MCF 10A (cell line): ENCODE measurements around the gene DPEP3. TPM values are rescaled to one million over a fixed set of nuclear protein-coding genes. Genes with fewer than 3 reads are reported as not detected.

Experiments
- BruUV-seq: library from RNA; stranded (reverse); fragments of 400-500 nt; replicated peaks from 2 replicates; lab custom pipeline; 2021; lab: Mats Ljungman, UMichigan
- CTCF ChIA-PET: fragments of 300-600 bp; sonication (Branson Sonifier 250); formaldehyde crosslinking; extraction: SDS; loops from one replicate; lab custom pipeline; 2021; ENCODE audit warnings: antibody characterized with exemption, inconsistent platforms; lab: Yijun Ruan, JAX
- POLR2A ChIA-PET: fragments of 300-600, 350-650 bp; sonication (Branson Sonifier 250); formaldehyde crosslinking; extraction: SDS; loops from one replicate; lab custom pipeline; 2020; ENCODE audit warnings: antibody characterized with exemption, inconsistent platforms; lab: Yijun Ruan, JAX
- DNase-seq: peaks from one replicate; pipeline ENCODE4 v3.0.0-alpha.2; 2018; ENCODE audit not compliant: unreplicated experiment
- H3K27ac Mint-ChIP-seq: one replicate; pipeline ENCODE4 v1.8.0; 2022; ENCODE audit warnings: mild to moderate bottlenecking, low read depth, mixed read lengths; ENCODE audit not compliant: unreplicated experiment
- H3K27me3 Mint-ChIP-seq: one replicate; pipeline ENCODE4 v1.8.0; 2022; ENCODE audit warnings: mixed read lengths; ENCODE audit not compliant: insufficient read depth, unreplicated experiment
- H3K36me3 Mint-ChIP-seq: one replicate; pipeline ENCODE4 v1.8.0; 2022; ENCODE audit warnings: mild to moderate bottlenecking, moderate library complexity, mixed read lengths; ENCODE audit not compliant: insufficient read depth, unreplicated experiment
- H3K4me1 Mint-ChIP-seq: one replicate; pipeline ENCODE4 v1.8.0; 2022; ENCODE audit warnings: mixed read lengths; ENCODE audit not compliant: insufficient read depth, unreplicated experiment
- H3K4me3 Mint-ChIP-seq: one replicate; pipeline ENCODE4 v1.8.0; 2022; ENCODE audit warnings: mild to moderate bottlenecking, moderate library complexity, mixed read lengths; ENCODE audit not compliant: unreplicated experiment
- H3K9me3 Mint-ChIP-seq: one replicate; pipeline ENCODE4 v1.8.0; 2022; ENCODE audit warnings: mixed read lengths; ENCODE audit not compliant: unreplicated experiment
- intact Hi-C: fragments of 100-400 bp; cut with micrococcal nuclease; formaldehyde crosslinking; loops from 2 replicates; pipeline ENCODE4 v1.14.1; 2022
- total RNA-seq: library from RNA; stranded (reverse); gene quantifications from 2 replicates; pipeline ENCODE4 v1.2.3, GENCODE V29; 2022
- TF ChIP-seq, protein P1 (sequence below): fragments of 200-600 bp; IDR thresholded peaks from one replicate; pipeline ENCODE4 v1.8.0; 2022; ENCODE audit warnings: antibody characterized with exemption, mild to moderate bottlenecking; ENCODE audit not compliant: unreplicated experiment

The DPEP3 gene
- total RNA-seq, 1 experiment from 2014 or later = not detected

DNA sequence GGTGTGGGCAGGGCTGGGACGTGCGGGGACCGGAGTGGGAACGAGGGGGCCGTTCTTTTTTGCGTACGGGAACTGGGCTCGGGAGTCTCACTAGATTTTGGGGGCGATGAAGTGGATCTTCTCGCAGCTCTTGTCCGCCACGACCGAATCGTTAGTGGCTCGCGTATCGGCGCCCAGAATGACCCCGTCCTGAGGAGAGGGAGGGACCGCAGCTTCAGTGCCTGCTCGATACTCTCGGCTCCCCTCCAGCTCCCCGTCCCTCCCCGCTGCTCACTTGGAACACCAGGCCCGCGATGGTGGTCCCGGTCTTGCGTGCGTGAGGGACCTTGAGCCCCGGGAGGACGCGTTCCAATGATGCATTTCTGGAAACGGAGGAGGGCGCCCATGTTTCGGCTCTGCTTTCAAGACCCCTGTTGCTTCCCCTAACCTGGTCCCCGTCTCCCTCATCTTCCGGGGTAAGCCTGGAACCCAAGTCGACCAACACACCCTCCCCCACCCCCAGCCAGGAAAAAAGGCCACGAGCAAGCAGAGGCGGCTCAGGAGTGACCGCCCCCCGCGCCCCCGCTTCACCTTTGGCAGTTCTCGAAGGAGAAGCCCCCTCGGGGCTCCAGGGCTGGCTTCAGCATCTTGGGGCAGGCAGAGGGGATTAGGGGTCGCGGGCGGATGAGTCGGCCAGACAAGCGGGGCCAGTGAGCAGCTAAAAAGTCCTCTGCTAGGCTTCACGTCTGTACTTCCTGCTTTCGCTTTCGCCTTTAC lies 44.0 kb downstream of the DPEP3 start, which contains the start of gene PSMB10:
Gene PSMB10, minus strand, starts transcription at position 727 of the 756 bp plus-strand sequence. Its CDS starts 101 bp downstream, at position 626.
- peak within 1 kb of the TSS; percentile 98 for H3K27ac Mint-ChIP-seq
- H3K36me3 Mint-ChIP-seq = peaks cover 70% of the 10 kb centered on the region
- no peaks in the 10 kb centered on the region for H3K9me3 Mint-ChIP-seq
- TF ChIP-seq, protein P1, sequence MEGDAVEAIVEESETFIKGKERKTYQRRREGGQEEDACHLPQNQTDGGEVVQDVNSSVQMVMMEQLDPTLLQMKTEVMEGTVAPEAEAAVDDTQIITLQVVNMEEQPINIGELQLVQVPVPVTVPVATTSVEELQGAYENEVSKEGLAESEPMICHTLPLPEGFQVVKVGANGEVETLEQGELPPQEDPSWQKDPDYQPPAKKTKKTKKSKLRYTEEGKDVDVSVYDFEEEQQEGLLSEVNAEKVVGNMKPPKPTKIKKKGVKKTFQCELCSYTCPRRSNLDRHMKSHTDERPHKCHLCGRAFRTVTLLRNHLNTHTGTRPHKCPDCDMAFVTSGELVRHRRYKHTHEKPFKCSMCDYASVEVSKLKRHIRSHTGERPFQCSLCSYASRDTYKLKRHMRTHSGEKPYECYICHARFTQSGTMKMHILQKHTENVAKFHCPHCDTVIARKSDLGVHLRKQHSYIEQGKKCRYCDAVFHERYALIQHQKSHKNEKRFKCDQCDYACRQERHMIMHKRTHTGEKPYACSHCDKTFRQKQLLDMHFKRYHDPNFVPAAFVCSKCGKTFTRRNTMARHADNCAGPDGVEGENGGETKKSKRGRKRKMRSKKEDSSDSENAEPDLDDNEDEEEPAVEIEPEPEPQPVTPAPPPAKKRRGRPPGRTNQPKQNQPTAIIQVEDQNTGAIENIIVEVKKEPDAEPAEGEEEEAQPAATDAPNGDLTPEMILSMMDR = no peak
- peak; percentile 39 for DNase-seq
- intact Hi-C loops = loop anchor here (2.0 kb wide), 1 partner anchor 104 kb away; no protein-coding TSS in a partner anchor
- TSS peak; percentile 43 for BruUV-seq
- ChIA-PET POLR2A (interaction anchor here (0.5 to 4.3 kb wide), 53 partner anchors 8 to 455 kb away, joined by 3 to 45 read pairs (median 7); partner anchors contain the start of genes ACD, ATP6V0D1, CENPT and CTCF), CTCF (interaction anchor here (0.6 to 2.6 kb wide), 14 partner anchors 14 to 389 kb away, joined by 3 to 11 read pairs (median 4); partner anchors contain the start of gene NRN1L)
- no peaks in the 10 kb centered on the region for H3K27me3 Mint-ChIP-seq
- H3K4me3 Mint-ChIP-seq = peak within 1 kb of the TSS; percentile 100
- peaks cover 32% of the 10 kb centered on the region for H3K4me1 Mint-ChIP-seq

DNA sequence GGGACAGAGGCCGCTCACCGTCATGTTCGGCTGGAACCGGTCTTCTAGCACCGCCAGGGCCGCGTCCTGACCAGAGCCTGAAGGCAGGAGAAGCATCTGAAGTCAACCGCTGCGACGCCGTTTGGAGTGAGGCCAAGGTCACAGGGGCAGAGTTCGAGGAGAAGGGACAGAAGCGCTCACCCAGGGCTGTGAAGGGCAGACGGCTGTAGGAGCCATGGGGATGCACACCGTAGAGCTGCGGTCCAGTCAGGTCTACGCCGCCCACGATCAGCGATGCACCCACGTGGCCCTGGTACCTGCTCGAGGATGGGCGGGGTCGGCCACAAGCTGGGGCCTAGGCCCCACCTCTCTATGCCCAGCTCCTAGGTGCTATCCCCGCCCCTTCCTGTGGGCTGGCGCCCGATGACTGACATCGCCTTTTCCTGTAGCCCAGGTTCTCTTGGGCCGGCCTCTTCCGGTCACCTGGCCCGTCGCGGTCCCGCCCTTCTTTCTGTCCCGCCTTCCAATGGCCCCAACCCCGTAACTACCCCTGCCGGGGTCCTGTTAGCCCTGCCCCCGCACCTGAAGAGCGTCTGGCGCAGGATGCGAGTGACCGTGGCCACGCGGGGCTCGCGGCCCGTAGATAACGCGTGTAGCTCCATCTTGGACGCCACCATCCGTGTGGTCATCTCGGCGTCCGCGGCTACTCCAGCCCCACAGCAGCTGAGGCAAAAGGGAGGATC lies 44.7 kb downstream of the DPEP3 start:
- intact Hi-C loops = loop anchor here (2.0 kb wide), 1 partner anchor 105 kb away; no protein-coding TSS in a partner anchor
- no TSS peak for BruUV-seq
- H3K27me3 Mint-ChIP-seq = no peaks in the 10 kb centered on the region
- peaks cover 32% of the 10 kb centered on the region for H3K4me1 Mint-ChIP-seq
- POLR2A ChIA-PET = interaction anchor here (0.5 to 4.3 kb wide), 48 partner anchors 9 to 455 kb away, joined by 3 to 45 read pairs (median 6); partner anchors contain the start of genes ACD, ATP6V0D1, CENPT and CTCF
- peak overlapping the region; percentile 100 for H3K4me3 Mint-ChIP-seq
- TF ChIP-seq, protein P1 = no peak
- H3K27ac Mint-ChIP-seq = peak overlapping the region; percentile 98
- no peaks in the 10 kb centered on the region for H3K9me3 Mint-ChIP-seq
- CTCF ChIA-PET = interaction anchor here (0.6 to 2.6 kb wide), 15 partner anchors 13 to 388 kb away, joined by 3 to 11 read pairs (median 5); partner anchors contain the start of gene NRN1L
- peaks cover 70% of the 10 kb centered on the region for H3K36me3 Mint-ChIP-seq
- peak; percentile 98 for DNase-seq

DNA sequence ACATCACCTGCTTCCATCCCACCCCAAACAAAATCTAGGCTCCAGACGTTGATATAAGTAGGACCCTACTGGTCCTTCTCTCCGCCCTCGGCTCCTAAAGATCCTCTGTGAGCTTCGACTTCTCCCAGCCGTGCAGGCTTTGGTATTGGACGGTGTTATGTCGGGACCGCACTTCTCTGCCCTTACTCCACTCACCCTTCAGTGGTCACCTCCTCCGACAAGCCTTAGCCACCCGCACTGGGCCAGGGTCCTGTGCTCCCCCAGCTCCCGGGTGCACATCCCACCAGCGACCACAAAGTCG lies 45.2 kb downstream of the DPEP3 start:
- ChIA-PET POLR2A (interaction anchor here (0.9 to 4.3 kb wide), 37 partner anchors 10 to 373 kb away, joined by 3 to 45 read pairs (median 8); partner anchors contain the start of genes CENPT, CTCF, DDX28 and DUS2), CTCF (interaction anchor here (0.8 to 2.6 kb wide), 9 partner anchors 12 to 388 kb away, joined by 3 to 11 read pairs (median 4); no protein-coding TSS in a partner anchor)
- no peaks in the 10 kb centered on the region for H3K27me3 Mint-ChIP-seq
- peaks cover 30% of the 10 kb centered on the region for H3K4me1 Mint-ChIP-seq
- peaks cover 69% of the 10 kb centered on the region for H3K36me3 Mint-ChIP-seq
- DNase-seq = peak; percentile 11
- peak overlapping the region; percentile 98 for H3K27ac Mint-ChIP-seq
- no peaks in the 10 kb centered on the region for H3K9me3 Mint-ChIP-seq
- TF ChIP-seq, protein P1 = no peak
- intact Hi-C loops = no loop called here
- BruUV-seq = no TSS peak
- H3K4me3 Mint-ChIP-seq = peak overlapping the region; percentile 100
